ENCODE data around the gene RAB9A.

RAB9A gene

GRCh38 chrX:13748486-13748885 is 59.6 kb downstream of the RAB9A start:
- peak; percentile 18 for DNase-seq (ENCODE audit: low read depth)

DNA sequence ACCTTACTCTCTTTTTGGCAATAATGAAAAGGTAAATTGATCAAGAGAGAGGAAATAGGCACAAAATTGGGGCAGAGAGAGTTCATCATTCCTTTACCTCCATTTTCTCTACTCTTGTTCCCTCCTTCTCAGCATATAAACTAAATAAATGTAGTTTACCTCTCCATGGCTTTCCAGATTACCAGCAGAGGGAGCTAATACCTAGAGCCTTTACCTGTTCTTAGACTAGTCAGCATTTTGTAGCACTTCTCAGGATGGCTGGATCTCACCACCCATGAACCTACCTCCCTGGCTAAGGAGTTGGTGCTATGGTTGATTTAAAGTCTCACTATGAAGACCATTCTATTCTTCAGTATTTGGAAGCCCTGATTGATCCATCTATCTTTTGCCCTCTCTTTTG is 61.3 kb downstream of the RAB9A start:
- DNase-seq (ENCODE audit: low read depth): peak; percentile 65

- DNase-seq (ENCODE audit: low read depth): no peak
Observed at GRCh38 chrX:13750812-13751211, 61.9 kb downstream of the RAB9A start.

GRCh38 chrX:13752141-13752540 is 63.2 kb downstream of the RAB9A start:
- peak; percentile 25 for DNase-seq (ENCODE audit: low read depth)

DNA sequence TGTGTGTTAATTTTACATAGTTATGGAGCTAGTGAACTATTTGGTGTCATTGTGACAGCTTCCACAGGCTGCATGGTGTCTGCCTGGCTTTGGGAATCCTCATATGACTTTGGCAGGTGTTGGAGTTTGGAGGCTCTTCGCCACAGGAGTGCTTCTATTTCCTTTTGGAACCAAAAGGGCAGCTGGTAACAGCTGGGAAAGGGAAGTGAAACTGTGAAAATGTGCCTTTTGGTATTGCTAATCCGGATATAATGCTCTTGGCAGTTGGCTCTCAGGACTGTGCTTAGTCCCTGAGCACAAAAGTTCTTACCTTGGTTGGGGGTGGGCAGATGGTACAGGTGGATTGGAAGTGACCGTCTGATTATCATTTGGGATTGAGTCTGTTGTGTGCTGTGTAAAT is 63.7 kb downstream of the RAB9A start:
- no peak for DNase-seq (ENCODE audit: low read depth)

DNA sequence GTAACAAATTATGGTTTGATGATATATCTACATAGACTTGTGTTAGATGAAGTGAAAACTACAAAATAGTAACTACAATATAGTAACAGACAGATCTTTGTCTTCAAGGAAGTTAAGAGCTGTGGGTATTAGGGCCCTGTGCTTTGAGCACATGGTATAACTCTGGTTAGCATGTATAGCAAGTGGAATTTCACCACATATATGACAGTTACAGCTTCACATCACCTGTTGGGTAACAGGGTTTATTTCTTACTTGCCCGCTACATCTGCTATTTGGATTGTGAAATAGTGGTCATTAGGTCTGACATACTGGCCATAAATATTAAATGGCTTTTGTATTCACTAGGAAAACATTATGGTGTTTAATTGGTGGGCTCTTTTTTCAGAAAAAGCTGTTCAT is 65.8 kb downstream of the RAB9A start:
- DNase-seq (ENCODE audit: low read depth): no peak

DNA sequence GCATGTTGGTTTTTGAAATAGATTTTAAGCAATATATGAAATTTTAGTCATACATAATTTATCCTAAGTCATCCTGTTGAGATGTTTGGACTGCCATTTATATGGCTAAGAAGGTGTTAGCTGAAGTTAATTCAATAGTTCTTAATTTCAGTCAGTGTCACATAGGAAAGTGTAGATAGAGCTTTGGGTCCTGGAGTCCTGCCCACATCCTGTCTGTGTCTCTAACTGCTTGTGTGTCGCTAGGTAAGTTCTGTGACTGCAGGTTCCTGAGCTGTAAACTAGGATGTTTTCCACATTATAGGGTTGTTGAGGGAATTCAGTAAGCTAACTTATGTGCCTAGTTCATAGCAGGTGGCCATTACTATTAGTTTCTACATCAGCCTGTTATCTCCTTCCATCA is 66.3 kb downstream of the RAB9A start:
- no peak for DNase-seq (ENCODE audit: low read depth)

DNA sequence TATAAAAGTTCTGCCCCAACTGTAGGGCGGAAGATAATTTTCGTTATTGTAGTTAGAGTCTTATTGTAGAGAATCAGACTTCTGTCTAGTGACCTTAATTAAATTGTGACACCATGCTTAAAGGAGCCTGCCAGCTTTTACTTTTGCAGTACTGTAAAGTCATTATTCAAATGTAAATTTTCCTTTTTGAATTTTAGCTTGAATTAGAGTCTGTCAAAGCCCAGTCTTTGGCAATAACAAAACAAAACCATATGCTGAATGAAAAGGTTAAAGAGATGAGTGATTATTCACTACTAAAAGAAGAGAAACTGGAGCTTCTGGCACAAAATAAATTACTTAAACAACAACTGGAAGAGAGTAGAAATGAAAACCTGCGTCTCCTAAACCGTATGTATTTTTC is 67.5 kb downstream of the RAB9A start:
- DNase-seq (ENCODE audit: low read depth): no peak

- no peak for DNase-seq (ENCODE audit: low read depth)
Observed at GRCh38 chrX:13759152-13759718, 70.3 kb downstream of the RAB9A start.

Measured in ELR (cell line).